MCF 10A (cell line): ENCODE results near the gene PLEKHH3. TPM values are rescaled to one million over a fixed set of nuclear protein-coding genes. Genes with fewer than 3 reads are reported as not detected.

Experiments
- BruUV-seq: library from RNA; stranded (reverse); fragments of 400-500 nt; replicated peaks from 2 replicates; lab custom pipeline; 2021; lab: Mats Ljungman, UMichigan
- CTCF ChIA-PET: fragments of 300-600 bp; sonication (Branson Sonifier 250); formaldehyde crosslinking; extraction: SDS; loops from one replicate; lab custom pipeline; 2021; ENCODE audit warnings: antibody characterized with exemption, inconsistent platforms; lab: Yijun Ruan, JAX
- POLR2A ChIA-PET: fragments of 300-600, 350-650 bp; sonication (Branson Sonifier 250); formaldehyde crosslinking; extraction: SDS; loops from one replicate; lab custom pipeline; 2020; ENCODE audit warnings: antibody characterized with exemption, inconsistent platforms; lab: Yijun Ruan, JAX
- DNase-seq: peaks from one replicate; pipeline ENCODE4 v3.0.0-alpha.2; 2018; ENCODE audit not compliant: unreplicated experiment
- H3K27ac Mint-ChIP-seq: one replicate; pipeline ENCODE4 v1.8.0; 2022; ENCODE audit warnings: mild to moderate bottlenecking, low read depth, mixed read lengths; ENCODE audit not compliant: unreplicated experiment
- H3K27me3 Mint-ChIP-seq: one replicate; pipeline ENCODE4 v1.8.0; 2022; ENCODE audit warnings: mixed read lengths; ENCODE audit not compliant: insufficient read depth, unreplicated experiment
- H3K36me3 Mint-ChIP-seq: one replicate; pipeline ENCODE4 v1.8.0; 2022; ENCODE audit warnings: mild to moderate bottlenecking, moderate library complexity, mixed read lengths; ENCODE audit not compliant: insufficient read depth, unreplicated experiment
- H3K4me1 Mint-ChIP-seq: one replicate; pipeline ENCODE4 v1.8.0; 2022; ENCODE audit warnings: mixed read lengths; ENCODE audit not compliant: insufficient read depth, unreplicated experiment
- H3K4me3 Mint-ChIP-seq: one replicate; pipeline ENCODE4 v1.8.0; 2022; ENCODE audit warnings: mild to moderate bottlenecking, moderate library complexity, mixed read lengths; ENCODE audit not compliant: unreplicated experiment
- H3K9me3 Mint-ChIP-seq: one replicate; pipeline ENCODE4 v1.8.0; 2022; ENCODE audit warnings: mixed read lengths; ENCODE audit not compliant: unreplicated experiment
- intact Hi-C: fragments of 100-400 bp; cut with micrococcal nuclease; formaldehyde crosslinking; loops from 2 replicates; pipeline ENCODE4 v1.14.1; 2022
- total RNA-seq: library from RNA; stranded (reverse); gene quantifications from 2 replicates; pipeline ENCODE4 v1.2.3, GENCODE V29; 2022
- TF ChIP-seq, protein P1 (sequence below): fragments of 200-600 bp; IDR thresholded peaks from one replicate; pipeline ENCODE4 v1.8.0; 2022; ENCODE audit warnings: antibody characterized with exemption, mild to moderate bottlenecking; ENCODE audit not compliant: unreplicated experiment

Gene PLEKHH3
- total RNA-seq, 1 experiment from 2014 or later, result 12.5 TPM

DNA sequence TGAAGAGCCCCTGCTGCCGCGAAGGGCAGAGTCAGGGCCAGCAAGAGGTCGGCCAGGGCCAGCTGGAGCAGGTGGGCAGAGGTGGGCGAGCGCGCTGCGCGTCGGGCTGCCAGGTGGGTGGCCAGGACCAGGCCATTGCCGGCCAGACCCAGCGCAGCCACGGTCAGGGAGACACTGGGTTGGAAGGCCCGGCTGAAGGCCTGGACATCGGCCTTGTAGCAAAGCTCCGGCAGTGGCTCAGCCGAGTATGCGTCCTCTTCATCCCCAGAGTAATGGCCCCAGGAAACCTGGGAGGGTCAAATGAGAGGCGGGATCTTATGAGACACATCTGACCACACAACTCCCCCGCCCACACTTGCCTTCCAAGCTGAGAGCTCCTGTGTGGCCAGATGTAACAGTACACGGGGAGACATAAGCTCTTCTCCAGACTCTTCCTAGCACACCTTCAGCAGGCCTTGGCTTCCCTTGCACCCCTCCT lies 3.6 kb upstream of the PLEKHH3 start:
- no TSS peak for BruUV-seq
- no peak overlapping the region for H3K27ac Mint-ChIP-seq

DNA sequence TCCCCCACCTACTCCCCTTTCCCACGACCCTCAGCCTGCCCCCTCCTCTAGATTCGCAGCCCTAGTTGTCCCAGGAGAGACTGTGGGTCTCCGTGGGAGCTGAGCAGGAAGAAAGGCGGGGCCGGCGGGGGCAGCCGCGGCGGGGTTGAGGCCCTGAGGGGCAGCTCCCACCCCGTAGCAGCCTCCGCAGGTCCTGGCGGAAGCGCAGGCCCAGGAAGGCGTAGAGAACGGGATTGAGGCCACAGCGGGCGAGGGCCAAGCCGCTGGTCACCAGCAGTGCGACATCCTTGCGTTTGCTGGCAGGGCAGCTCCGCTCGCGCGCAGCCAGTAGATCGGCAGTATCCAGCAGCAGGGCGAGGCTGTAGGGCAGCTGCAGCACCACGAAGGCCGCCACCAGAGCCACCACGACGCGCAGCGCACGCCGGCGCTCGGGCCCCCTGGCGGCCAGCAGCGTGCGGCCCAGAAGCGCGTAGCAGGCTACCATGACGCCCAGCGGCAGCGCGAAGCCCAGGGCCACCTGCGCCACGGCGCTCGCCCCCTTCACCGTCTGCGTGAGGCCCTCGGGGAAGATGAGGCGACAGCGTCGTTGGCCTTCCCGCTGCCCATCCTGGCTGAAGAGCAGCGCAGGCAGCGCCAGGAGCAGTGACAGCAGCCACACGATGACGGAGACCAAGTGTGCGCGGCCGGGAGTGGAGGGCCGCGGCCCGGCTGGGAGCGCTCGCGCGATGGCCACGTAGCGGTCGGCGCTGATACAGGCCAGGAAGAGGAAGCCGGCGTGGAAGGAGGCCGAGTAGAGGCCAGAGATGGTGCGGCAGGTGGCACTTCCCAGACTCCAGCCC lies 2.9 kb upstream of the PLEKHH3 start:
- Mint-ChIP-seq H3K27me3 (no peaks in the 10 kb centered on the region), H3K36me3 (peaks cover 7% of the 10 kb centered on the region), H3K4me1 (peaks cover 23% of the 10 kb centered on the region), H3K4me3 (peak overlapping the region; percentile 86), H3K9me3 (no peaks in the 10 kb centered on the region), H3K27ac (no peak overlapping the region)
- POLR2A ChIA-PET, result interaction anchor here (0.9 to 10.9 kb wide), 15 partner anchors 11 to 322 kb away, joined by 3 to 158 read pairs (median 5); partner anchors contain the start of genes PSMC3IP, RETREG3, TUBG1 and TUBG2
- CTCF ChIA-PET, result interaction anchor here (0.7 to 6.3 kb wide), 16 partner anchors 11 to 145 kb away, joined by 3 to 61 read pairs (median 4); partner anchors contain the start of genes PSMC3IP, RETREG3 and TUBG1
- TF ChIP-seq, protein P1, sequence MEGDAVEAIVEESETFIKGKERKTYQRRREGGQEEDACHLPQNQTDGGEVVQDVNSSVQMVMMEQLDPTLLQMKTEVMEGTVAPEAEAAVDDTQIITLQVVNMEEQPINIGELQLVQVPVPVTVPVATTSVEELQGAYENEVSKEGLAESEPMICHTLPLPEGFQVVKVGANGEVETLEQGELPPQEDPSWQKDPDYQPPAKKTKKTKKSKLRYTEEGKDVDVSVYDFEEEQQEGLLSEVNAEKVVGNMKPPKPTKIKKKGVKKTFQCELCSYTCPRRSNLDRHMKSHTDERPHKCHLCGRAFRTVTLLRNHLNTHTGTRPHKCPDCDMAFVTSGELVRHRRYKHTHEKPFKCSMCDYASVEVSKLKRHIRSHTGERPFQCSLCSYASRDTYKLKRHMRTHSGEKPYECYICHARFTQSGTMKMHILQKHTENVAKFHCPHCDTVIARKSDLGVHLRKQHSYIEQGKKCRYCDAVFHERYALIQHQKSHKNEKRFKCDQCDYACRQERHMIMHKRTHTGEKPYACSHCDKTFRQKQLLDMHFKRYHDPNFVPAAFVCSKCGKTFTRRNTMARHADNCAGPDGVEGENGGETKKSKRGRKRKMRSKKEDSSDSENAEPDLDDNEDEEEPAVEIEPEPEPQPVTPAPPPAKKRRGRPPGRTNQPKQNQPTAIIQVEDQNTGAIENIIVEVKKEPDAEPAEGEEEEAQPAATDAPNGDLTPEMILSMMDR, result peak; percentile 76
- BruUV-seq, result no TSS peak
- intact Hi-C loops, result loop anchor here (1.0 to 5.0 kb wide), 3 partner anchors 57 to 101 kb away; partner anchors contain the start of genes RETREG3 and TUBG1
- peak; percentile 74 for DNase-seq

More for the DNA sequence above, 3.6 kb upstream of the PLEKHH3 start:
- Mint-ChIP-seq H3K36me3 (peaks cover 7% of the 10 kb centered on the region), H3K4me1 (peaks cover 19% of the 10 kb centered on the region), H3K9me3 (no peaks in the 10 kb centered on the region), H3K4me3 (no peak overlapping the region), H3K27me3 (no peaks in the 10 kb centered on the region)
- DNase-seq, result no peak
- ChIA-PET CTCF (interaction anchor here (0.6 to 6.3 kb wide), 17 partner anchors 11 to 479 kb away, joined by 3 to 61 read pairs (median 3); partner anchors contain the start of genes PSMC3IP, RETREG3 and TUBG1), POLR2A (interaction anchor here (1.1 to 10.9 kb wide), 6 partner anchors 11 to 102 kb away, joined by 3 to 158 read pairs (median 6); partner anchors contain the start of genes PSMC3IP, RETREG3, TUBG1 and TUBG2)
- TF ChIP-seq, protein P1, result no peak
- intact Hi-C loops, result no loop called here

DNA sequence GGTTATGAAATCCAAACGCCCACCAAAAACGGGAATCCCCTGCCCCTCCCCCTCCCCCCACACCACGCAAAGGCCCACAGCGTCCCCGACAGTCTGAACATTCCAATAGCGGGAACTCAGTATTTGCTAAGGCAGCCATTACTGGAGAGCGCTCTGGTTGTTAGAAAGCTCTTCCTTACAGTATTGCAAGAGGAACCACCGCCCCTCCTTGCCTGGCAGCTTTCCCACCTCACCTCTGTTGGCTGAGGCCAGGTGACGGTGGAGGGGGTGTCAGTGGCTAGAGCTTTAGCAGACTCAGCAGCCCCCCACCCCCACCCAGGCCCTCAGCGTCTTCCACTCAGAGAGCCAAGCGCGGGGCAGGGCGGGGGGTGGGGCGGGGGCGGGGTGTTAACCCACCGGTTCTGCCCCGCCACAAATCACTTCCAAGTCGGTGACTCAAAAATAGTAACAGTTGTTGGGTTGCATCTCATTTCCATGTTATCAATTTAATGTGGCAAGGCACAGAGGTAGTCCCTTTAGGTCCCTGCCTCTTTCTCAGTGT lies 2.2 kb upstream of the PLEKHH3 start:
- CTCF ChIA-PET, result interaction anchor here (0.7 to 6.3 kb wide), 10 partner anchors 10 to 102 kb away, joined by 3 to 61 read pairs (median 5); partner anchors contain the start of gene PSMC3IP
- Mint-ChIP-seq H3K27ac (no peak overlapping the region), H3K4me1 (peaks cover 30% of the 10 kb centered on the region), H3K36me3 (peaks cover 7% of the 10 kb centered on the region), H3K4me3 (peak overlapping the region; percentile 86), H3K27me3 (no peaks in the 10 kb centered on the region), H3K9me3 (no peaks in the 10 kb centered on the region)
- no TSS peak for BruUV-seq
- POLR2A ChIA-PET, result interaction anchor here (0.9 to 10.9 kb wide), 15 partner anchors 10 to 323 kb away, joined by 3 to 158 read pairs (median 5); partner anchors contain the start of genes BECN1, PSMC3IP, RETREG3 and TUBG1
- DNase-seq, result peak; percentile 76
- intact Hi-C loops, result loop anchor here (1.0 to 5.0 kb wide), 3 partner anchors 57 to 101 kb away; partner anchors contain the start of genes RETREG3 and TUBG1
- TF ChIP-seq, protein P1, result no peak
